Activated CD4-positive, alpha-beta T cell treated with anti-CD3 and anti-CD28 coated beads for 24 hours (primary cell): ENCODE data around the gene SH3PXD2B.

Source experiments
- DNase-seq, 2 donors: peaks; one replicate each; pipeline ENCODE4 v3.0.0-alpha.2; 2020; ENCODE audit warnings: low read depth in 2 of 2

Gene SH3PXD2B

GRCh38 chr5:172453206-172453985, 929 bp downstream of the SH3PXD2B start:
- DNase-seq = no peak

GRCh38 chr5:172452398-172453205, 1.7 kb downstream of the SH3PXD2B start:
- no peak for DNase-seq

GRCh38 chr5:172451771-172452197, 2.5 kb downstream of the SH3PXD2B start:
- no peak for DNase-seq

GRCh38 chr5:172450861-172451695, 3.2 kb downstream of the SH3PXD2B start:
- DNase-seq = peak in 1 of 2 donors; percentile 35

- no peak for DNase-seq
Observed at GRCh38 chr5:172450453-172450852, 3.9 kb downstream of the SH3PXD2B start.

GRCh38 chr5:172448999-172449398, 5.3 kb downstream of the SH3PXD2B start:
- DNase-seq = no peak

- no peak for DNase-seq
Observed at GRCh38 chr5:172447646-172448365, 6.5 kb downstream of the SH3PXD2B start.

GRCh38 chr5:172446336-172447051, 7.8 kb downstream of the SH3PXD2B start:
- no peak for DNase-seq

GRCh38 chr5:172445866-172446265, 8.5 kb downstream of the SH3PXD2B start:
- DNase-seq = no peak

- no peak for DNase-seq
Observed at GRCh38 chr5:172444626-172445365, 9.5 kb downstream of the SH3PXD2B start.

GRCh38 chr5:172444110-172444510, 10.2 kb downstream of the SH3PXD2B start:
- no peak for DNase-seq

- DNase-seq = peak in 1 of 2 donors; percentile 58
Observed at GRCh38 chr5:172443441-172444109, 10.8 kb downstream of the SH3PXD2B start.

- DNase-seq = no peak
Observed at GRCh38 chr5:172442592-172442991, 11.7 kb downstream of the SH3PXD2B start.

GRCh38 chr5:172441262-172441751, 13.0 kb downstream of the SH3PXD2B start:
- DNase-seq = no peak

GRCh38 chr5:172440486-172440885, 13.8 kb downstream of the SH3PXD2B start:
- DNase-seq = no peak

GRCh38 chr5:172439785-172440477, 14.4 kb downstream of the SH3PXD2B start:
- DNase-seq = no peak

- no peak for DNase-seq
Observed at GRCh38 chr5:172438319-172438668, 16.0 kb downstream of the SH3PXD2B start.

- no peak for DNase-seq
Observed at GRCh38 chr5:172437445-172438318, 16.6 kb downstream of the SH3PXD2B start.
